ENCODE results near the gene ARHGEF1.

DNA sequence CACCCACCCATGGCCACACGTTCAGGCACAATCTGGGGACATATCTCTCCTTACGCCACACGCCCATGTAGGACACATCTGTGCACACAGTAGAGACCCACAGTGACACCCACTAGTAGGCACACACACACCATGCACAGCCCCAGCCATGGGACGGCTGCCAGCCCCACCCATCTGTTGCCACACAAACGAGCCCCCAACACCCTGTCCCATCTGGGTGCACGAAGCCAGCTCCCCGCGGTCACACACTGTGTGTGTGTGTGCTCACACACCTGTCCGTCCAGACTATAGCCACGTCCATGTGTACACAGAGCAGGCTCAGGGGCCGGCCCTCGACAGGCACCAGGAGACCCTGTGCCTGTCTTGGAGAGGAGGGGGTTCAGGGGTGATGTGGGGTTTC, 34.7 kb downstream of the ARHGEF1 start:
- TF ChIP-seq, protein P1, sequence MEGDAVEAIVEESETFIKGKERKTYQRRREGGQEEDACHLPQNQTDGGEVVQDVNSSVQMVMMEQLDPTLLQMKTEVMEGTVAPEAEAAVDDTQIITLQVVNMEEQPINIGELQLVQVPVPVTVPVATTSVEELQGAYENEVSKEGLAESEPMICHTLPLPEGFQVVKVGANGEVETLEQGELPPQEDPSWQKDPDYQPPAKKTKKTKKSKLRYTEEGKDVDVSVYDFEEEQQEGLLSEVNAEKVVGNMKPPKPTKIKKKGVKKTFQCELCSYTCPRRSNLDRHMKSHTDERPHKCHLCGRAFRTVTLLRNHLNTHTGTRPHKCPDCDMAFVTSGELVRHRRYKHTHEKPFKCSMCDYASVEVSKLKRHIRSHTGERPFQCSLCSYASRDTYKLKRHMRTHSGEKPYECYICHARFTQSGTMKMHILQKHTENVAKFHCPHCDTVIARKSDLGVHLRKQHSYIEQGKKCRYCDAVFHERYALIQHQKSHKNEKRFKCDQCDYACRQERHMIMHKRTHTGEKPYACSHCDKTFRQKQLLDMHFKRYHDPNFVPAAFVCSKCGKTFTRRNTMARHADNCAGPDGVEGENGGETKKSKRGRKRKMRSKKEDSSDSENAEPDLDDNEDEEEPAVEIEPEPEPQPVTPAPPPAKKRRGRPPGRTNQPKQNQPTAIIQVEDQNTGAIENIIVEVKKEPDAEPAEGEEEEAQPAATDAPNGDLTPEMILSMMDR (IDR thresholded peaks at IDR 0.05; ENCODE audit: borderline replicate concordance, extremely low read depth, low read length, poor library complexity, severe bottlenecking) = no peak
- TF ChIP-seq EZH2 (IDR thresholded peaks at IDR 0.05; ENCODE audit: borderline replicate concordance, low read depth, low read length, severe bottlenecking) = no peak
